ENCODE results near the gene ZGPAT. TPM values are rescaled to one million over a fixed set of nuclear protein-coding genes. Genes with fewer than 3 reads are reported as not detected.

The ZGPAT gene
- total RNA-seq, 1 experiment from 2014 or later = 28.3 TPM

- CTCF ChIA-PET = no interaction called here
- BruUV-seq (replicated peaks) = no TSS peak
- intact Hi-C loops (cut with micrococcal nuclease; ENCODE audit: unreplicated experiment) = no loop called here
Measured at GRCh38 chr20:63749597-63750508, 42.0 kb downstream of the ZGPAT start.

GRCh38 chr20:63750807-63751470, 43.1 kb downstream of the ZGPAT start:
- H3K9me3 ChIP-seq (ENCODE audit: low read depth, low read length, poor library complexity, severe bottlenecking) = no peaks in the 10 kb centered on the region
- H3K27me3 ChIP-seq (replicated peaks; ENCODE audit: insufficient read depth, low read depth, low read length, poor library complexity) = no peaks in the 10 kb centered on the region
- intact Hi-C loops (cut with micrococcal nuclease; ENCODE audit: unreplicated experiment) = no loop called here
- no TSS peak for BruUV-seq (replicated peaks)
- POLR2A ChIA-PET (ENCODE audit: low non-redundant PET) = interaction anchor here (0.7 kb wide), 1 partner anchor 11 kb away, joined by 11 read pairs; no protein-coding TSS in a partner anchor
- DNase-seq (ENCODE audit: low spot score) = no peak
- H3K4me3 ChIP-seq (ENCODE audit: low read depth, low read length, poor library complexity, severe bottlenecking) = no peak overlapping the region
- H3K27ac ChIP-seq (ENCODE audit: low read depth, low read length, poor library complexity, severe bottlenecking) = no peak overlapping the region
- TF ChIP-seq EZH2 (IDR thresholded peaks at IDR 0.05; ENCODE audit: borderline replicate concordance, low read depth, low read length, poor library complexity, severe bottlenecking) (no peak), CTCF (conservative IDR thresholded peaks at IDR 0.05; ENCODE audit: low read depth, low read length) (no peak)
- no peaks in the 10 kb centered on the region for H3K36me3 ChIP-seq (ENCODE audit: insufficient read depth, low read length, poor library complexity, severe bottlenecking)
- CTCF ChIA-PET = no interaction called here
- H3K4me1 ChIP-seq (ENCODE audit: insufficient read depth, low read length, poor library complexity, severe bottlenecking) = no peaks in the 10 kb centered on the region

More at GRCh38 chr20:63749597-63750508, 42.0 kb downstream of the ZGPAT start:
- Histone ChIP-seq H3K9me3 (ENCODE audit: low read depth, low read length, poor library complexity, severe bottlenecking) (no peaks in the 10 kb centered on the region), H3K4me3 (ENCODE audit: low read depth, low read length, poor library complexity, severe bottlenecking) (no peak overlapping the region), H3K27ac (ENCODE audit: low read depth, low read length, poor library complexity, severe bottlenecking) (no peak overlapping the region), H3K36me3 (ENCODE audit: insufficient read depth, low read length, poor library complexity, severe bottlenecking) (no peaks in the 10 kb centered on the region), H3K27me3 (replicated peaks; ENCODE audit: insufficient read depth, low read depth, low read length, poor library complexity) (no peaks in the 10 kb centered on the region), H3K4me1 (ENCODE audit: insufficient read depth, low read length, poor library complexity, severe bottlenecking) (no peaks in the 10 kb centered on the region)
- DNase-seq (ENCODE audit: low spot score) = no peak
- TF ChIP-seq CTCF (conservative IDR thresholded peaks at IDR 0.05; ENCODE audit: low read depth, low read length) (no peak), EZH2 (IDR thresholded peaks at IDR 0.05; ENCODE audit: borderline replicate concordance, low read depth, low read length, poor library complexity, severe bottlenecking) (no peak)
- POLR2A ChIA-PET (ENCODE audit: low non-redundant PET) = no interaction called here

- ChIA-PET CTCF (no interaction called here), POLR2A (ENCODE audit: low non-redundant PET) (interaction anchor here (0.7 kb wide), 1 partner anchor 11 kb away, joined by 11 read pairs; no protein-coding TSS in a partner anchor)
- no TSS peak for BruUV-seq (replicated peaks)
- no peaks in the 10 kb centered on the region for H3K9me3 ChIP-seq (ENCODE audit: low read depth, low read length, poor library complexity, severe bottlenecking)
- H3K4me3 ChIP-seq (ENCODE audit: low read depth, low read length, poor library complexity, severe bottlenecking) = no peak overlapping the region
- H3K27me3 ChIP-seq (replicated peaks; ENCODE audit: insufficient read depth, low read depth, low read length, poor library complexity) = no peaks in the 10 kb centered on the region
- no peak for TF ChIP-seq CTCF (conservative IDR thresholded peaks at IDR 0.05; ENCODE audit: low read depth, low read length)
- TF ChIP-seq EZH2 (IDR thresholded peaks at IDR 0.05; ENCODE audit: borderline replicate concordance, low read depth, low read length, poor library complexity, severe bottlenecking) = no peak
- no peak for DNase-seq (ENCODE audit: low spot score)
- no peaks in the 10 kb centered on the region for H3K4me1 ChIP-seq (ENCODE audit: insufficient read depth, low read length, poor library complexity, severe bottlenecking)
- intact Hi-C loops (cut with micrococcal nuclease; ENCODE audit: unreplicated experiment) = no loop called here
- no peak overlapping the region for H3K27ac ChIP-seq (ENCODE audit: low read depth, low read length, poor library complexity, severe bottlenecking)
- no peaks in the 10 kb centered on the region for H3K36me3 ChIP-seq (ENCODE audit: insufficient read depth, low read length, poor library complexity, severe bottlenecking)
Measured at GRCh38 chr20:63751471-63752271, 43.8 kb downstream of the ZGPAT start.
